LNCAP (cell line): Measurements from ENCODE around the gene ACTL10.

Source experiments
- CTCF ChIP-seq: fragments of 450-650 bp; IDR thresholded peaks from 2 replicates; pipeline ENCODE4 v1.5.1; 2017; ENCODE audit warnings: mild to moderate bottlenecking

The ACTL10 gene

GRCh38 chr20:33658510-33658909, 8.2 kb upstream of the ACTL10 start:
- TF ChIP-seq CTCF: no peak

GRCh38 chr20:33658929-33659328, 7.8 kb upstream of the ACTL10 start:
- no peak for TF ChIP-seq CTCF

- TF ChIP-seq CTCF: no peak
Measured at GRCh38 chr20:33659341-33660034, 7.3 kb upstream of the ACTL10 start.

- no peak for TF ChIP-seq CTCF
Measured at GRCh38 chr20:33660035-33660684, 6.6 kb upstream of the ACTL10 start.

GRCh38 chr20:33660685-33661058, 6.1 kb upstream of the ACTL10 start:
- no peak for TF ChIP-seq CTCF

- no peak for TF ChIP-seq CTCF
Measured at GRCh38 chr20:33662172-33662571, 4.6 kb upstream of the ACTL10 start, which contains the start of gene C20orf144. Gene C20orf144, plus strand, starts transcription at chr20:33662327. Its CDS starts 19 bp downstream, at chr20:33662346.

GRCh38 chr20:33663161-33664084, 3.3 kb upstream of the ACTL10 start:
- no peak for TF ChIP-seq CTCF
